K562 (cell line): ENCODE results near the gene ZMYND8.

Experiments
- CHD4 ChIP-seq: fragments of 200-600 bp; sonication (generic); IDR thresholded peaks from 3 replicates; pipeline ENCODE4 v1.6.1; 2012; ENCODE audit warnings: low read depth, mild to moderate bottlenecking, mixed read lengths, low read length, inconsistent platforms; ENCODE audit not compliant: insufficient read depth, insufficient replicate concordance, poor library complexity, severe bottlenecking
- CTCF ChIP-seq, 3 experiments: IDR thresholded peaks in 2 of 3; conservative IDR thresholded peaks in 1 of 3; 2 replicates each; pipeline ENCODE4 v1.5.1; 2011 to 2012; ENCODE audit warnings: low read length in 3 of 3, mild to moderate bottlenecking in 3 of 3, control low read depth in 2 of 3, improper control_type of control experiment in 1 of 3, inconsistent platforms in 1 of 3, low read depth in 1 of 3, mixed read lengths in 1 of 3, moderate library complexity in 1 of 3; ENCODE audit not compliant: insufficient read depth in 2 of 3
- FOXP1 ChIP-seq: sonication (generic); formaldehyde crosslinking; IDR thresholded peaks from 2 replicates; pipeline ENCODE4 v1.8.0; 2022; ENCODE audit warnings: mild to moderate bottlenecking, missing genetic modification reagents
- HMGXB4 ChIP-seq: sonication (generic); formaldehyde crosslinking; IDR thresholded peaks from 2 replicates; pipeline ENCODE4 v1.8.1; 2023; ENCODE audit warnings: mild to moderate bottlenecking, missing genetic modification reagents
- MYC ChIP-seq, 2 experiments: fragments of 250-450 bp in 1 of 2; sonication (Bioruptor Pico) in 1 of 2; IDR thresholded peaks; 2 replicates each; pipeline versions ENCODE4 v1.5.1 to v1.6.1; 2012 to 2021; ENCODE audit warnings: low read depth in 2 of 2, borderline replicate concordance in 1 of 2, improper control_type of control experiment in 1 of 2, low read length in 1 of 2, mild to moderate bottlenecking in 1 of 2, moderate library complexity in 1 of 2
- RFX5 ChIP-seq: IDR thresholded peaks from 2 replicates; pipeline ENCODE4 v1.6.1; 2011; ENCODE audit warnings: low read depth, mild to moderate bottlenecking, improper control_type of control experiment, low read length
- SPI1 ChIP-seq: IDR thresholded peaks from 2 replicates; pipeline ENCODE4 v1.6.1; 2011; ENCODE audit warnings: low read depth, low read length, control low read depth, borderline replicate concordance
- SUPT5H ChIP-seq: fragments of 450-650 bp; IDR thresholded peaks from 2 replicates; pipeline ENCODE4 v1.6.1; 2016
- TAF1 ChIP-seq: IDR thresholded peaks from 2 replicates; pipeline ENCODE4 v1.6.1; 2011; ENCODE audit warnings: mild to moderate bottlenecking, low read length, moderate library complexity; ENCODE audit not compliant: insufficient read depth, control insufficient read depth, severe bottlenecking; ENCODE audit errors: extremely low read depth
- TRIM28 ChIP-seq: fragments of 450-650 bp; IDR thresholded peaks from 2 replicates; pipeline ENCODE4 v1.6.1; 2017
- ZEB2 ChIP-seq: fragments of 450-650 bp; IDR thresholded peaks from 2 replicates; pipeline ENCODE4 v1.6.1; 2016

GRCh38 chr20:47204008-47204849 lies 152.3 kb downstream of the ZMYND8 start:
- TF ChIP-seq MYC (IDR thresholded peaks at IDR 0.05; ENCODE audit: low read depth, low read length) (no peak), MYC (CRISPR knock-in tag; IDR thresholded peaks at IDR 0.05; ENCODE audit: borderline replicate concordance, low read depth) (no peak), HMGXB4 (CRISPR knock-in tag) (no peak), SPI1 (no peak), TRIM28 (no peak), CTCF (IDR thresholded peaks at IDR 0.05 in 2 of 3, conservative IDR thresholded peaks at IDR 0.05 in 1 of 3; ENCODE audit: insufficient read depth in 2 of 3, low read depth in 1 of 3, low read length in 3 of 3) (no peak), RFX5 (no peak), ZEB2 (no peak), SUPT5H (no peak), TAF1 (no peak), FOXP1 (CRISPR knock-in tag) (no peak), CHD4 (no peak)
